ACC112 (cell line): ENCODE measurements around the gene SORCS1.

Experiments used
- H2AFZ ChIP-seq: fragments of 200-600 bp; sonication (generic); one replicate; pipeline ENCODE4 v1.6.0; 2017; ENCODE audit warnings: antibody characterized with exemption, low read length; ENCODE audit not compliant: unreplicated experiment
- H3K27ac ChIP-seq: fragments of 200-600 bp; sonication (generic); 2 replicates; pipeline ENCODE4 v1.5.1; 2014; ENCODE audit warnings: low read depth, mild to moderate bottlenecking, antibody characterized with exemption, low read length, moderate library complexity
- H3K27me3 ChIP-seq: fragments of 200-600 bp; sonication (generic); 2 replicates; pipeline ENCODE4 v1.6.1; 2014; ENCODE audit warnings: mild to moderate bottlenecking, antibody characterized with exemption, low read length, moderate library complexity, mixed read lengths; ENCODE audit not compliant: insufficient read depth
- H3K36me3 ChIP-seq: fragments of 200-600 bp; sonication (generic); 2 replicates; pipeline ENCODE4 v1.6.1; 2016; ENCODE audit warnings: mild to moderate bottlenecking, antibody characterized with exemption, low read length, moderate library complexity, mixed read lengths; ENCODE audit not compliant: insufficient read depth
- H3K4me1 ChIP-seq: fragments of 200-600 bp; sonication (generic); one replicate; pipeline ENCODE4 v1.6.1; 2016; ENCODE audit warnings: low read length, mixed read lengths; ENCODE audit not compliant: insufficient read depth, unreplicated experiment, control insufficient read depth
- H3K4me3 ChIP-seq: fragments of 200-600 bp; sonication (generic); 2 replicates; pipeline ENCODE4 v1.5.1; 2014; ENCODE audit warnings: mild to moderate bottlenecking, low read depth, low read length
- H3K79me2 ChIP-seq: fragments of 200-600 bp; sonication (generic); one replicate; pipeline ENCODE4 v1.6.0; 2016; ENCODE audit warnings: low read length; ENCODE audit not compliant: control insufficient read depth, unreplicated experiment, insufficient read depth

Gene SORCS1

DNA sequence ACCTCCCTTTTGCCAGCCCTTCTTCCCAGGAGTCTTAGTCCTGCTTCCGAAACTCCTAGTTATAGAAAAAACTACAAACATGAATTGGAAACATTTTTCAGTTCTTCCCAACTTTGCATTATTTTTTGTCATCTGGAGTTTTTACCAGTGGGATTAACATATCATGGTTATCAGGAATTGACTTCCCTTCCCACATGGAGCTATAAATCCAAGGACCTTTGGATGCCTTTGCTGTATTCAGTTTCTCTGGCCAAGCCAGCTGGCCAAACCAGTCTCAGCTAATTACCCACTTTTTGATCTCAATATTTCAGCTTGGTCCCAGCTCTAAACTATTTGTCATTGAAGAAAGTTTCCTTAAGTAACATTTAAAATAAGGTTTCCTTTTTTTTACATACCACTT, 570.6 kb downstream of the SORCS1 start:
- H3K79me2 ChIP-seq, result no peaks in the 10 kb centered on the region
- no peaks in the 10 kb centered on the region for H3K4me1 ChIP-seq
- H3K4me3 ChIP-seq, result no peak overlapping the region
- no peak overlapping the region for H2AFZ ChIP-seq
- no peaks in the 10 kb centered on the region for H3K36me3 ChIP-seq
- H3K27ac ChIP-seq, result no peak overlapping the region
- H3K27me3 ChIP-seq, result no peaks in the 10 kb centered on the region

DNA sequence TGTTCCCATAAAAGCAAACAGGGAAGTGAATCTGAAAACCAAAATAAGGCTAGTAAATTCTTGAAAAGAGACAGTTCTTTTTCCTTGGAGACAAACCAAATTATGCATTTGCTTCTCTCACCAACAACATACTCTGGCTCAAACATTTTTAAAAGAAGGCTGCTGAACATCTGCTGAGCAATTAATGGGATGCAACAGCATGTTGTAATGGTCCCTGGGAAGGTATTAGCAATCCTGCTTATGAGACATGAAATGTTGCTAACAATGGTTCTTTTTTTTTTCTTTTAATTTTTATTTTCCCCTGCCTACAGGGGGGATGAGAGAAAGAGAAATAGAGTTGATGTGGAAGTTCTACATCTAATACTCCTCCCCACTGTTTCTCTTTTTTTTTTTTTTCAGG, 572.1 kb downstream of the SORCS1 start:
- Histone ChIP-seq H3K79me2 (no peaks in the 10 kb centered on the region), H2AFZ (no peak overlapping the region), H3K4me1 (no peaks in the 10 kb centered on the region), H3K4me3 (no peak overlapping the region), H3K36me3 (no peaks in the 10 kb centered on the region), H3K27me3 (no peaks in the 10 kb centered on the region), H3K27ac (no peak overlapping the region)

- Histone ChIP-seq H3K36me3 (no peaks in the 10 kb centered on the region), H2AFZ (peak overlapping the region; percentile 1), H3K79me2 (no peaks in the 10 kb centered on the region), H3K27me3 (no peaks in the 10 kb centered on the region), H3K4me1 (peaks cover 4% of the 10 kb centered on the region), H3K4me3 (no peak overlapping the region), H3K27ac (no peak overlapping the region)
Observed at GRCh38 chr10:106582291-106582690, 582.2 kb downstream of the SORCS1 start.

DNA sequence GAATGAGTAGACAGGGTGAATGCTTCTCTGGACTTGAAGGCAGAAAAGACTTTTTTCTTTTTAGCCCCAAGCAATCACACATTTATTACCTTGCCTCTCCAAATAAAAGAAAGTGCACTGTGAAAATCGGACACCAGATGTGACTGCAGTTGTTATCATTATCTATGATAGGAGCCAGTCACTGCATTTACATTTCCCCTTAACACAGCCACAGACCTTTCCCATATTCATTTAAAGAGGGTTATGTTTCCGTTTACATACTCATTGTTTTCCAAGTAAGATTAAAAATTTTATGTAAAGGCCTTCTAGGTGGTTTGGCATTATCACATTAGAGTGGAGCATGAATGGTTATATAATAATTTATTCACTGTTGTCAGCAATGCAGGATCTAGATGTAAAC, 586.8 kb downstream of the SORCS1 start:
- Histone ChIP-seq H3K4me3 (no peak overlapping the region), H3K4me1 (peaks cover 14% of the 10 kb centered on the region), H3K36me3 (no peaks in the 10 kb centered on the region), H3K27me3 (no peaks in the 10 kb centered on the region), H2AFZ (no peak overlapping the region), H3K79me2 (no peaks in the 10 kb centered on the region), H3K27ac (no peak overlapping the region)

DNA sequence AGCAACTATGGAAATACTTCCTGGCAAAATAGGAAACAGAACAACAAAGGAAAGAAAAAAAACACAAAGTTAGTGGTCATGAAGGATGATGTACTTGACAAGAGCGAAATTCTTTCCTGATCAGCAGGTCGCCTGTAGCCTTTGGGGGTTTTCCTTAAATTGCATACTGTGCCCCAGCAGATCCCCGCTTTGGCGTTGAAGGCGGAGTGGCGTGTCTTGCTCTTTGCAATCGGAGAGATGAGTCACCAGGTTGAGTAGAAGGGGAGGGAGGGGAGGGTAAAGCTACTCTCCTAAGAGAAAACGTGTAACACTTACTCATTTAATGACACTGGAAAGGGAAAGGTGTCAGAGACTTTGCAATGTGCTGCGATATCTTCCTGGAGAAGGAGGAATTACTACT, 587.2 kb downstream of the SORCS1 start:
- Histone ChIP-seq H3K27ac (no peak overlapping the region), H3K4me3 (no peak overlapping the region), H2AFZ (no peak overlapping the region), H3K4me1 (peaks cover 14% of the 10 kb centered on the region), H3K36me3 (no peaks in the 10 kb centered on the region), H3K27me3 (no peaks in the 10 kb centered on the region), H3K79me2 (no peaks in the 10 kb centered on the region)

GRCh38 chr10:106576534-106576933, 588.0 kb downstream of the SORCS1 start:
- no peaks in the 10 kb centered on the region for H3K36me3 ChIP-seq
- H3K27me3 ChIP-seq, result no peaks in the 10 kb centered on the region
- H3K27ac ChIP-seq, result no peak overlapping the region
- no peaks in the 10 kb centered on the region for H3K79me2 ChIP-seq
- H2AFZ ChIP-seq, result no peak overlapping the region
- peaks cover 13% of the 10 kb centered on the region for H3K4me1 ChIP-seq
- H3K4me3 ChIP-seq, result no peak overlapping the region

DNA sequence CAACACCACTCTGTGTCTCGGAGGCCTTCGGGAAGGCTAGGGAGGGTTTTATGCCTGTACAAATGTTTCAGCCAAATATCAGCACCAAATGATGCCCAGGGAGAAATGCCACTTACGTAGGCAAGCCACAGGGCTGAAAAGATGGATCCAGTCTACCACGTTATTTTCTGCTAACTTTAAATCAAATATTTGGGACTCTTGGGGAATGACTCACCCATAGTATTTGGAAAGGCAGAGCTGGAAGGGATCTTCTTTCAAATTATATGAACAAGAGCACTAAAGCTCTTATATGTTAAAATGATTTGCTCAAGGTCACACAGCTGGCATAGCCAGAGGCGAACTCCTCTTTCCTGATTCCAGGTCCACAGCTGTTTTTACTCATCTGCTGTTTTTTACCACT, 591.4 kb downstream of the SORCS1 start:
- H3K27ac ChIP-seq, result peak overlapping the region; percentile 73

DNA sequence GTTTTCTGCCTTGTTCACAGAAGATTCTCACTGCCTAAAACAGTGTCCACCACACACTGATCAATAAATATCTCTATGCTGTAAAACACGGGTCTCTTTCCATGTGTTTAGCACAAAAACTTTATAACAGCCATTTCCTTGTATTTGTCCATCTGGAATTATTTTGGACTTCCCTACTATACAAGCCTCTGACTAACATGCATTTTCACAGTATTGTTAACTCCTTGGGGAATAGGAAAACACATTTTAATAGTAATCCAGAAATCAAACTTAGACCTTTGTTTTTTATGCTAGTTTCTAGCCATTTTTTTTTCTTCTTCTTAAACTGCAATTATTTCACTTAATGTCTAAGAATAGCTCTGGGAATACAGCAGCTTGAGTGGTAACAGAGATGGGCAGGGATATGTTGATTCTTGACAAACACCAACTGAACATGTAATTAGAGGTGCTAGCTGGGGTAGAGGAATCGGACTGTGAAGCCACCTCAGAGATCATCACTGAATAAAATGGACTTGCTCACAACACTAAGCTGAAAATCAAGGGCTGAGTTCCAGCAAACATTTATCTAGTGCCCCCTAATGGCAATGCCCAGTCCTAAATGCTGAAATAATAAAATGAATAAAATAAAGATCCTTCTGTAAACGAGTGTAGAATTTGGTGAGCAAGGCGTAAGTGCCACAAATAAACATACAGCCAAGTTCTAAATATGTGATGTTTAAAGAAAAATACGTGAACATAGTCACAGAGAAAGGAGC, 593.1 kb downstream of the SORCS1 start:
- Histone ChIP-seq H3K4me1 (peaks cover 33% of the 10 kb centered on the region), H3K27me3 (no peaks in the 10 kb centered on the region), H2AFZ (peak overlapping the region; percentile 96), H3K36me3 (no peaks in the 10 kb centered on the region), H3K79me2 (no peaks in the 10 kb centered on the region), H3K4me3 (peak overlapping the region; percentile 24; the same call in 1 of the 2 replicates), H3K27ac (peak overlapping the region; percentile 73)

More for the DNA sequence above, 591.4 kb downstream of the SORCS1 start:
- no peaks in the 10 kb centered on the region for H3K36me3 ChIP-seq
- H3K4me3 ChIP-seq, result no peak overlapping the region
- no peak overlapping the region for H2AFZ ChIP-seq
- H3K4me1 ChIP-seq, result peaks cover 24% of the 10 kb centered on the region
- H3K27me3 ChIP-seq, result no peaks in the 10 kb centered on the region
- H3K79me2 ChIP-seq, result no peaks in the 10 kb centered on the region

DNA sequence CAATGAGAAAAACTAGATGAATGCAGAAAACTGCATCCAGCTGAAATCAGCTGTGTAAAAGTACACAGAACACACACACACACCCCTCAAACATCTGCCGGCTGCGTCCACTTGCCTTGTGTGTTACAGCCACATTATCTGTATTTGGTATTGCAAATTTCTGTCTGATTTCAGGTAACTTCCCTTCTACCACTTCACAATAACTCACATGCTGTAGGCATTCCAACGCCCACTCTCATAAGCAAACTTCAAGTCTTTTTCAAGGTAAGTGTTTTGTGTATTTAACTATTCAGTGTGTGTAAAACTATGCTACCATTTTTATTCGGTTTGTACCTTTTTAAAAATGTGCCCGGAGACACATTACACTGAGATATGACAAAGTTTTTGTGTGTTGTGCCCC, 594.2 kb downstream of the SORCS1 start:
- H3K79me2 ChIP-seq, result no peaks in the 10 kb centered on the region
- no peaks in the 10 kb centered on the region for H3K36me3 ChIP-seq
- no peaks in the 10 kb centered on the region for H3K27me3 ChIP-seq
- no peak overlapping the region for H2AFZ ChIP-seq
- H3K27ac ChIP-seq, result no peak overlapping the region
- no peak overlapping the region for H3K4me3 ChIP-seq
- H3K4me1 ChIP-seq, result peaks cover 44% of the 10 kb centered on the region

- H3K4me3 ChIP-seq, result no peak overlapping the region
- peaks cover 41% of the 10 kb centered on the region for H3K4me1 ChIP-seq
- no peaks in the 10 kb centered on the region for H3K79me2 ChIP-seq
- H2AFZ ChIP-seq, result no peak overlapping the region
- H3K27me3 ChIP-seq, result no peaks in the 10 kb centered on the region
- no peaks in the 10 kb centered on the region for H3K36me3 ChIP-seq
- no peak overlapping the region for H3K27ac ChIP-seq
Observed at GRCh38 chr10:106567629-106568028, 596.9 kb downstream of the SORCS1 start.

DNA sequence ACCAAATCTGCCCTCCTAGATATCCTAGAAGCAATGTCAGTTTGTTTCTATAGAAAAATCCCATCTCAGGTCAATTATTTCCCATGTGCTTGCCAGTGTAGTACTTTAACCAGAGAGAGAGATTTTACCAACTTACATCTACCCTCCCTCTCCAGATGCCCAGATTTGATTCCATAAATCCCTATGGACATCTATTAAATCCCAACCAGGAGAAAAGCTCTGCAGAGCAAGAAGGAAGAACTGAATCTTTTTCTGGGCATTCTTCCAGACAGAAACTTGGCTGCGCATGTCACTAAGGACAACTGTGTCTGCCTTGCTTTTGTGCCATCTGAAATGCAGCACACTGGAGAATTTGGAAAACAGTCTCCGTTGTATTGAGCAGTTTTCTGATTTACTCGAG, 597.6 kb downstream of the SORCS1 start:
- H3K4me3 ChIP-seq, result no peak overlapping the region
- H2AFZ ChIP-seq, result no peak overlapping the region
- H3K27ac ChIP-seq, result peak overlapping the region; percentile 71; the same call in 1 of the 2 replicates
- H3K4me1 ChIP-seq, result peaks cover 41% of the 10 kb centered on the region
- no peaks in the 10 kb centered on the region for H3K79me2 ChIP-seq
- H3K27me3 ChIP-seq, result no peaks in the 10 kb centered on the region
- H3K36me3 ChIP-seq, result no peaks in the 10 kb centered on the region
